HUES6 (cell line): Measurements from ENCODE around the gene ATP8B3.

Experiments
- H3K27ac ChIP-seq: 2 replicates; pipeline ENCODE4 v1.7.0; 2013; ENCODE audit warnings: low read depth, mild to moderate bottlenecking, low read length, inconsistent platforms
- H3K27me3 ChIP-seq: 2 replicates; pipeline ENCODE4 v1.6.1; 2013; ENCODE audit warnings: low read length; ENCODE audit not compliant: control insufficient read depth, insufficient read depth
- H3K36me3 ChIP-seq: 2 replicates; pipeline ENCODE4 v1.6.1; 2013; ENCODE audit warnings: low read length; ENCODE audit not compliant: control insufficient read depth, insufficient read depth
- H3K4me1 ChIP-seq: 2 replicates; pipeline ENCODE4 v1.6.1; 2013; ENCODE audit warnings: low read length; ENCODE audit not compliant: control insufficient read depth, insufficient read depth
- H3K4me3 ChIP-seq: 2 replicates; pipeline ENCODE4 v1.5.1; 2013; ENCODE audit warnings: low read depth, low read length
- H3K9ac ChIP-seq: one replicate; pipeline ENCODE4 v1.6.1; 2013; ENCODE audit warnings: mild to moderate bottlenecking, low read length
- H3K9me3 ChIP-seq: 2 replicates; pipeline ENCODE4 v1.6.1; 2013; ENCODE audit warnings: low read depth, low read length; ENCODE audit not compliant: control insufficient read depth, insufficient read depth

ATP8B3 gene

DNA sequence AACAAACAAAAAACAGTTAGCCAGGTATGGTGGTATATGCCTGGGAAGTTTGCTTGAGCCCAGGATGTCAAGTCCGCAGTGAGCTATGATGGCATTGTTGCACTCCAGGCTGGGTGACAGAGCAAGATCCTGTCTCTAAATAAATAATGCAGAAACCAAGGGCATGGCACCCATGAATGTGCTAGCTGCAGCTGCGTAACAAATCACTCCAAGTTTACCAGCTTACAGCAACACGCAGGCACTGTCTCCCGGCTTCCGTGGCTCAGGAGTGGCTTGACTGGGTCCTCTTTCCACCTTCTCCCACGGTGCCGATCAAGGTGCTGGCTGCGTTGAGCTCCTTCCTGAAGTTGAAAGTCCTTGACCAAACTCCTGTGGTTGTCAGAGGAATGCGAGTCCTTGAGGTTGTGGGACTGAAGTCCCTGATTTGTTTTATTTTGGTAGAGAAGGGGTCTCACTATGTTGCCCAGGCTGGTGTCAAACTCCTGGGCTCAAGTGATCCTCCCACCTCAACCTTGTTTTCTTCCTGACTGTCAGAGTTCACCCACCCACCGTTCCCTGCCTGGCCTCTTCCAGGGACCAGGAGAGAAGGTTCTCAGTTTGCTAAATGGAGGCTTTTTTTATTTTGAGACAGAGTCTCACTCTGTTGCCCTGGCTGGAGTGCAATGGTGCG lies 72.0 kb downstream of the ATP8B3 start:
- Histone ChIP-seq H3K36me3 (no peaks in the 10 kb centered on the region), H3K27me3 (peaks cover 73% of the 10 kb centered on the region), H3K4me3 (no peak overlapping the region), H3K27ac (no peak overlapping the region), H3K9me3 (peaks cover 4% of the 10 kb centered on the region; the same call in 1 of the 2 replicates), H3K9ac (no peak overlapping the region), H3K4me1 (peaks cover 5% of the 10 kb centered on the region)

- Histone ChIP-seq H3K27me3 (peaks cover 80% of the 10 kb centered on the region), H3K36me3 (no peaks in the 10 kb centered on the region), H3K9me3 (peaks cover 4% of the 10 kb centered on the region; the same call in 1 of the 2 replicates), H3K4me1 (no peaks in the 10 kb centered on the region), H3K9ac (no peak overlapping the region), H3K4me3 (no peak overlapping the region), H3K27ac (no peak overlapping the region)
Measured at GRCh38 chr19:1736927-1737326, 75.1 kb downstream of the ATP8B3 start.

DNA sequence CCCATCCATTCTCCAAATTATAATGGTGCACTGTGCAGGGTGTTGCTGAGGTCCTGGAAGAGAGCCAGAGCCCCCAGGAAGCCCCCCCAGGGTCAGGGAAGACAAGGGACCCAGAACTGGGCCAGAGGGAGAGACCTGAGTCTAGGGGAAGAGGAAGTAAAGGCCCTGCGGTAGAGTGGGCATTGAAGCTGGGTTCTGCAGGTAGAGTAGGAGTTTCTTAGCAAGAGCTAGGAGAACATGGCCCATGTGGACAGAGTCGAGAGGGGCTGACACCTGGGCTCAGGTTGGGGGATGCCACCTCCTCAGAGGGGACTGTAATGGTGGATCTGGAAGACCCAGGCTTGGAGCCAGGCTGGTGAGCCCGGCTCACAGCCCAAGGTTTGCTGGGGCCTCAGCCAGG lies 75.8 kb downstream of the ATP8B3 start:
- peaks cover 80% of the 10 kb centered on the region for H3K27me3 ChIP-seq
- no peak overlapping the region for H3K4me3 ChIP-seq
- H3K36me3 ChIP-seq, result no peaks in the 10 kb centered on the region
- no peaks in the 10 kb centered on the region for H3K4me1 ChIP-seq
- no peak overlapping the region for H3K27ac ChIP-seq
- H3K9me3 ChIP-seq, result peaks cover 4% of the 10 kb centered on the region; the same call in 1 of the 2 replicates
- H3K9ac ChIP-seq, result no peak overlapping the region

DNA sequence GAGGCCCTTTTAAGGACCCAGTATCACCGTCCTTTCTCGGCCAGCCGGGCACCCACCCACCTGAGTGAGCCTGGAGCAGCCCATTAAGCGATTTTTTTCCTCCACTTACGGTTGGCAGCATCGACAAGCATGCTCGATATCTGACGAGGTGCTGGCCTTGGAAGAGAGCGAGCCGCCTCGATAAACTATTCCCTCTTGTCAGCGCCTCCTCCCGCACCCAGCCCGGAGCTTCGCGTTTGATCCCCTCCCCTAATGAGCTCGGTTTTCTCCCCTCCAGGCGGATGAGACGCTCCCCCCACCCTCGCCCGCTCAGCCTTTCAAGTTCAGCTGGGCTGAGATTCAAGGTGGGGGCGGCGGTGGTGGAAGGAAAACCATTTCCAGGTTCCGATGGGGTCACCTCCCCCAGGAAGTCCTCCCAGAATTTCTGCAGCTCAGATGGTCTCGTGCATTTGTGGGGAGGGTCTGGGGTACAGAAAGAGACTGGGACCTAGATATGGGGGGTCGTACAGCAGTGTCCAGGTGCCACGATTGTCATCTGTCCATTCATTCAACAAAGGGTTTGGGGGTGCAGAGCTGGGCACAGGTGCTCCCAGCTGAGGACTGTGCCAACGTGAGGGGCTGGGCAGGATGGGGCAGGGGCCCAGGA lies 77.6 kb downstream of the ATP8B3 start:
- Histone ChIP-seq H3K4me1 (no peaks in the 10 kb centered on the region), H3K27ac (no peak overlapping the region), H3K36me3 (no peaks in the 10 kb centered on the region), H3K9me3 (no peaks in the 10 kb centered on the region), H3K4me3 (no peak overlapping the region), H3K27me3 (peaks cover 77% of the 10 kb centered on the region), H3K9ac (no peak overlapping the region)
